PC-3 (cell line): ENCODE measurements around the gene CLDN2.

Source experiments
- CTCF ChIP-seq: fragments of 300-600 bp; sonication (generic); conservative IDR thresholded peaks from 2 replicates; pipeline ENCODE4 v1.5.1; 2017; ENCODE audit warnings: antibody characterized with exemption, low read depth, mild to moderate bottlenecking, low read length
- EZH2 ChIP-seq: fragments of 300-600 bp; sonication (generic); IDR thresholded peaks from one replicate; pipeline ENCODE4 v1.6.1; 2017; ENCODE audit warnings: antibody characterized with exemption, mild to moderate bottlenecking, low read length; ENCODE audit not compliant: unreplicated experiment
- EZH2phosphoT487 ChIP-seq: fragments of 300-600 bp; sonication (generic); IDR thresholded peaks from 2 replicates; pipeline ENCODE4 v1.6.1; 2018; ENCODE audit warnings: mild to moderate bottlenecking, antibody characterized with exemption, low read length, borderline replicate concordance

GRCh38 chrX:106901341-106901740 is 18.9 kb upstream of the CLDN2 start:
- TF ChIP-seq CTCF (no peak), EZH2phosphoT487 (no peak), EZH2 (no peak)
